H1 (cell line): Measurements from ENCODE around the gene F8. TPM values are rescaled to one million over a fixed set of nuclear protein-coding genes. Genes with fewer than 3 reads are reported as not detected.

Experiments used
- CTCF ChIA-PET: fragments of 300-600 bp; sonication (Branson Sonifier 250); formaldehyde crosslinking; loops from one replicate; lab custom pipeline; 2021; ENCODE audit not compliant: partially characterized antibody; lab: Charles Lee
- POLR2A ChIA-PET: fragments of 300-600 bp; sonication (Branson Sonifier 250); formaldehyde crosslinking; loops from one replicate; lab custom pipeline; 2021; ENCODE audit warnings: inconsistent platforms; ENCODE audit not compliant: partially characterized antibody; lab: Charles Lee
- DNase-seq, 2 experiments: peaks; one replicate each; pipeline versions ENCODE4 v3.0.0 to v3.0.0-alpha.2; 2010 to 2022; ENCODE audit warnings: low spot score in 2 of 2, low read depth in 1 of 2, mixed read lengths in 1 of 2
- FAIRE-seq: peaks from 2 replicates; lab custom pipeline; 2011; peaks lifted over from hg19 to GRCh38; lab: Jason Lieb, UNC
- H2AFZ ChIP-seq: 2 replicates; pipeline ENCODE4 v1.8.1; 2012; ENCODE audit warnings: low read length, inconsistent platforms
- H2AK5ac ChIP-seq: 2 replicates; pipeline ENCODE4 v1.6.1; 2013; ENCODE audit warnings: low read depth, low read length
- H2BK120ac ChIP-seq: replicated peaks from 2 replicates; pipeline ENCODE3; 2013; ENCODE audit warnings: low read depth, low read length, inconsistent platforms
- H2BK12ac ChIP-seq: 2 replicates; pipeline ENCODE4 v1.6.1; 2013; ENCODE audit warnings: low read depth, low read length
- H2BK15ac ChIP-seq: 2 replicates; pipeline ENCODE4 v1.6.1; 2013; ENCODE audit warnings: low read length
- H2BK20ac ChIP-seq: 2 replicates; pipeline ENCODE4 v1.6.1; 2013; ENCODE audit warnings: low read length
- H2BK5ac ChIP-seq: 2 replicates; pipeline ENCODE4 v1.6.1; 2013; ENCODE audit warnings: low read depth, low read length
- H3K14ac ChIP-seq: 2 replicates; pipeline ENCODE4 v1.6.1; 2013; ENCODE audit warnings: inconsistent platforms; ENCODE audit not compliant: insufficient read length
- H3K18ac ChIP-seq: 2 replicates; pipeline ENCODE4 v1.6.1; 2013; ENCODE audit warnings: low read length; ENCODE audit errors: extremely low read depth
- H3K23ac ChIP-seq: 2 replicates; pipeline ENCODE4 v1.6.1; 2013; ENCODE audit warnings: inconsistent platforms; ENCODE audit not compliant: insufficient read length
- H3K23me2 ChIP-seq: 2 replicates; pipeline ENCODE4 v1.6.1; 2013; ENCODE audit warnings: low read depth, low read length
- H3K27ac ChIP-seq: 2 replicates; pipeline ENCODE4 v1.6.1; 2011; ENCODE audit warnings: low read depth, low read length, inconsistent platforms
- H3K27me3 ChIP-seq, 4 experiments: replicated peaks in 1 of 4; 1 replicate in 1 of 4; 2 replicates in 3 of 4; pipeline versions ENCODE4 v1.6.1 to v1.8.1; 2011 to 2013; ENCODE audit warnings: low read length in 3 of 4, mild to moderate bottlenecking in 3 of 4, inconsistent platforms in 2 of 4, mixed read lengths in 2 of 4, moderate library complexity in 1 of 4; ENCODE audit not compliant: control insufficient read depth in 3 of 4, insufficient read depth in 3 of 4; ENCODE audit errors: extremely low read depth in 1 of 4
- H3K36me3 ChIP-seq, 4 experiments: 2 replicates each; pipeline versions ENCODE4 v1.6.1 to v1.8.1; 2011 to 2013; ENCODE audit warnings: mild to moderate bottlenecking in 4 of 4, low read length in 3 of 4, moderate library complexity in 2 of 4, control low read depth in 1 of 4, inconsistent platforms in 1 of 4; ENCODE audit not compliant: insufficient read depth in 4 of 4, control insufficient read depth in 2 of 4
- H3K4ac ChIP-seq: replicated peaks from 2 replicates; pipeline ENCODE3; 2013; ENCODE audit warnings: low read length, low read depth, mixed read lengths, inconsistent platforms; ENCODE audit not compliant: insufficient read length
- H3K4me1 ChIP-seq, 4 experiments: replicated peaks in 1 of 4; 1 replicate in 1 of 4; 2 replicates in 3 of 4; pipeline versions ENCODE4 v1.6.1 to v1.8.1; 2011 to 2013; ENCODE audit warnings: low read length in 3 of 4, inconsistent platforms in 2 of 4, mixed read lengths in 1 of 4; ENCODE audit not compliant: insufficient read depth in 4 of 4, control insufficient read depth in 3 of 4
- H3K4me2 ChIP-seq, 2 experiments: 2 replicates each; pipeline versions ENCODE4 v1.6.1 to v1.8.1; 2011 to 2013; ENCODE audit warnings: low read depth in 2 of 2, low read length in 2 of 2, control low read depth in 1 of 2, inconsistent platforms in 1 of 2, mild to moderate bottlenecking in 1 of 2; ENCODE audit not compliant: insufficient read depth in 1 of 2
- H3K4me3 ChIP-seq, 4 experiments: fragments of 200-600, 300-600 bp in 1 of 4; sonication (generic), shearing (Covaris generic), sonication (Bioruptor Twin) in 1 of 4; 2 replicates each; pipeline versions ENCODE4 v1.5.1 to v1.8.1; 2011 to 2016; ENCODE audit warnings: low read length in 4 of 4, low read depth in 3 of 4, control low read depth in 2 of 4, inconsistent platforms in 2 of 4, mild to moderate bottlenecking in 2 of 4, mixed read lengths in 1 of 4, moderate library complexity in 1 of 4; ENCODE audit not compliant: insufficient read depth in 2 of 4; ENCODE audit errors: extremely low read depth in 1 of 4
- H3K56ac ChIP-seq: replicated peaks from 2 replicates; pipeline ENCODE3; 2013; ENCODE audit warnings: low read depth, mild to moderate bottlenecking, mixed read lengths, low read length, inconsistent platforms; ENCODE audit not compliant: insufficient read length
- H3K79me1 ChIP-seq: 2 replicates; pipeline ENCODE4 v1.6.1; 2013; ENCODE audit warnings: low read depth, low read length, control low read depth
- H3K79me2 ChIP-seq, 2 experiments: 2 replicates each; pipeline versions ENCODE4 v1.6.1 to v1.8.1; 2012 to 2013; ENCODE audit warnings: low read length in 2 of 2, mild to moderate bottlenecking in 2 of 2, inconsistent platforms in 1 of 2; ENCODE audit not compliant: insufficient read depth in 2 of 2, control insufficient read depth in 1 of 2
- H3K9ac ChIP-seq, 4 experiments: replicated peaks in 1 of 4; 1 replicate in 1 of 4; 2 replicates in 3 of 4; pipeline versions ENCODE4 v1.6.1 to v1.8.1; 2011 to 2013; ENCODE audit warnings: low read depth in 3 of 4, low read length in 3 of 4, control low read depth in 2 of 4, mild to moderate bottlenecking in 2 of 4, moderate library complexity in 2 of 4, inconsistent platforms in 1 of 4; ENCODE audit errors: extremely low read depth in 1 of 4
- H3K9me3 ChIP-seq, 2 experiments: 2 replicates each; pipeline versions ENCODE4 v1.6.1 to v1.8.1; 2012 to 2013; ENCODE audit warnings: mild to moderate bottlenecking in 2 of 2, moderate library complexity in 2 of 2, control low read depth in 1 of 2, inconsistent platforms in 1 of 2, low read depth in 1 of 2, low read length in 1 of 2, mixed read lengths in 1 of 2; ENCODE audit not compliant: insufficient read depth in 2 of 2
- H4K20me1 ChIP-seq, 2 experiments: replicated peaks in 1 of 2; 2 replicates each; pipeline versions ENCODE3 to v1.8.1; 2011 to 2013; ENCODE audit warnings: inconsistent platforms in 2 of 2, low read length in 2 of 2, mild to moderate bottlenecking in 1 of 2; ENCODE audit not compliant: insufficient read depth in 2 of 2, control insufficient read depth in 1 of 2
- H4K5ac ChIP-seq: 2 replicates; pipeline ENCODE4 v1.6.1; 2013; ENCODE audit warnings: low read length, low read depth, mixed read lengths, inconsistent platforms; ENCODE audit not compliant: insufficient read length
- H4K8ac ChIP-seq: 2 replicates; pipeline ENCODE4 v1.8.0; 2013; ENCODE audit warnings: mild to moderate bottlenecking, moderate library complexity, low read length, inconsistent platforms; ENCODE audit not compliant: insufficient read depth; ENCODE audit errors: extremely low read depth
- H4K91ac ChIP-seq: replicated peaks from 2 replicates; pipeline ENCODE3; 2013; ENCODE audit warnings: low read length, mixed read lengths, inconsistent platforms; ENCODE audit not compliant: insufficient read length
- BCL11A ChIP-seq, 2 experiments: IDR thresholded peaks; one replicate each; pipeline ENCODE4 v1.6.1; 2011; ENCODE audit warnings: low read depth in 2 of 2, low read length in 2 of 2, mild to moderate bottlenecking in 2 of 2
- CBX5 ChIP-seq: fragments of 300-800, 300-1000 bp; sonication (generic); IDR thresholded peaks from 2 replicates; pipeline ENCODE4 v1.7.1; 2016; ENCODE audit warnings: antibody characterized with exemption, low read length, low read depth
- GTF2F1 ChIP-seq: IDR thresholded peaks from 2 replicates; pipeline ENCODE4 v1.6.1; 2012; ENCODE audit warnings: low read depth, low read length, improper control_type of control experiment, borderline replicate concordance
- POU5F1 ChIP-seq: IDR thresholded peaks from 2 replicates; pipeline ENCODE4 v1.6.1; 2011; ENCODE audit warnings: low read depth, mild to moderate bottlenecking, low read length, moderate library complexity
- RNF2 ChIP-seq: fragments of 200-900, 300-1000 bp; sonication (generic); IDR thresholded peaks from 2 replicates; pipeline ENCODE4 v1.7.1; 2016; ENCODE audit warnings: borderline replicate concordance, low read depth, mild to moderate bottlenecking, antibody characterized with exemption, low read length; ENCODE audit not compliant: poor library complexity, severe bottlenecking; ENCODE audit errors: missing control alignments
- RXRA ChIP-seq: IDR thresholded peaks from 2 replicates; pipeline ENCODE4 v1.6.1; 2011; ENCODE audit warnings: low read depth, mild to moderate bottlenecking, low read length, moderate library complexity; ENCODE audit not compliant: insufficient read depth
- SRF ChIP-seq: IDR thresholded peaks from 2 replicates; pipeline ENCODE4 v1.6.1; 2011; ENCODE audit warnings: mild to moderate bottlenecking, low read depth, low read length, moderate library complexity
- SUZ12 ChIP-seq: fragments of 200-600 bp; sonication (generic); IDR thresholded peaks from 2 replicates; pipeline ENCODE4 v1.6.1; 2012; ENCODE audit warnings: mild to moderate bottlenecking, inconsistent platforms, low read length, moderate library complexity, mixed read lengths
- WGBS, 2 experiments: shearing (Covaris generic) in 1 of 2; methylation state at CpG; one replicate each; pipeline versions ENCODE4 v1.1.6 to v1.1.7; 2013 to 2015; ENCODE audit warnings: low lambda C conversion rate in 2 of 2, mixed read lengths in 2 of 2, inconsistent platforms in 1 of 2, low coverage in 1 of 2, missing lambda C conversion rate in 1 of 2; ENCODE audit not compliant: insufficient replicate concordance in 2 of 2, insufficient coverage in 1 of 2, insufficient read length in 1 of 2; ENCODE audit errors: extremely low coverage in 1 of 2, missing lambda C conversion rate in 1 of 2; 5-methylcytosine and 5-hydroxymethylcytosine counted together
- polyA plus RNA-seq, 7 experiments: library from polyadenylated mRNA; depleted of rRNA in 3 of 7; stranded (reverse) in 5 of 7; unstranded in 2 of 7; fragments of >200 nt in 5 of 7; fragments of 200-250 nt in 2 of 7; gene quantifications; 1 replicate in 5 of 7; 2 replicates in 1 of 7; 4 replicates in 1 of 7; pipeline versions ENCODE4 v1.2.1 to v1.2.3, GENCODE V29; 2011 to 2013; ENCODE audit warnings: missing spikeins in 2 of 7, mixed read lengths in 2 of 7
- total RNA-seq: library from RNA; stranded (reverse); fragmentation: NEBNext Ultra II Directional; extraction: Animal tissue kit (Norgen Biotek cat#: 25700); gene quantifications from 2 replicates; pipeline ENCODE4 v1.2.1, GENCODE V29; 2021
- TF ChIP-seq, protein P1 (sequence below): IDR thresholded peaks from 2 replicates; pipeline ENCODE4 v1.6.1; 2012; ENCODE audit warnings: inconsistent platforms
- TF ChIP-seq, protein P2 (sequence below), 3 experiments: IDR thresholded peaks; 1 replicate in 2 of 3; 2 replicates in 1 of 3; pipeline versions ENCODE4 v1.5.1 to v1.6.1; 2011; ENCODE audit warnings: low read length in 3 of 3, mild to moderate bottlenecking in 3 of 3, inconsistent platforms in 2 of 3, low read depth in 1 of 3, moderate library complexity in 1 of 3; ENCODE audit not compliant: insufficient read depth in 1 of 3; ENCODE audit errors: control extremely low read depth in 1 of 3

Gene F8
- total and polyA plus RNA-seq, 2 of the 8 experiments (the other 6 are each of a cell fraction or from before 2014, with no cell fraction given), result 1.1 to 2.6 TPM

DNA sequence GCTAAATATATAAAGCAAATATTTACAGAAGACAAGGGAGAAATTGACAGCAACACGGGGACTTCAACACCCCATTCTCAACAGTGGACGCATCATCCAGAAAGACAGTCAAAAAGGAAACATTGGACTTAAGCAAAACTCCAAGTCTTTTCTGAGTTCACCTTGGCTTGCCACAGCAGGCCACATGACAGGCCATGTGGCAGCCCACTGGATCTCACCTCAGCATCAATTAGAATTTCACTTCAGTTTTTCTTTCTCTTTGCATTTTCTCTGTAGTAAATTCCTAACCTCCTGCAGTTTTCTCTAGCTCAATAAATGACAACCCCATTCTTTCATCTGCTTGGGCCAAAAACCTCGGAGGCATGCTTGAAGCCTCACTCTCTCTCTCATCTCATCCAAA is 200.5 kb downstream of the F8 start:
- no peak overlapping the region for H2AFZ ChIP-seq
- peaks cover 0 to 4% of the 10 kb centered on the region in 2 experiments; a peak in 2 of 4 replicates for H3K9me3 ChIP-seq
- no peak overlapping the region for H3K4me3 ChIP-seq
- no peak overlapping the region for H3K14ac ChIP-seq
- no peaks in the 10 kb centered on the region for H4K20me1 ChIP-seq
- H4K91ac ChIP-seq, result peak overlapping the region; percentile 74
- H3K4ac ChIP-seq, result no peak overlapping the region
- H3K18ac ChIP-seq, result no peak overlapping the region
- peaks cover 0 to 7% (median 3%) of the 10 kb centered on the region in 4 experiments; a peak in 3 of 7 replicates for H3K4me1 ChIP-seq
- H2BK5ac ChIP-seq, result peak overlapping the region; percentile 87; the same call in 1 of the 2 replicates
- H3K36me3 ChIP-seq, result peaks cover 0 to 2% (median 0%) of the 10 kb centered on the region in 4 experiments; a peak in 1 of 8 replicates
- peak overlapping the region; percentile 21 for H4K5ac ChIP-seq
- H3K27ac ChIP-seq, result no peak overlapping the region
- 64% methylated on average over 3 of the region's 3 CpGs; no CpG with 5 or more reads in 1 of the 2 experiments for WGBS, 2 experiments
- H2BK120ac ChIP-seq, result no peak overlapping the region
- H2BK15ac ChIP-seq, result no peak overlapping the region
- POLR2A ChIA-PET, result interaction anchor here (1.0 kb wide), 1 partner anchor 46 kb away, joined by 3 read pairs; no protein-coding TSS in a partner anchor
- no peak overlapping the region for H2BK20ac ChIP-seq
- no peaks in the 10 kb centered on the region for H3K79me1 ChIP-seq
- H2AK5ac ChIP-seq, result no peak overlapping the region
- DNase-seq (no peak), FAIRE-seq (peak; percentile 94)
- H3K23me2 ChIP-seq, result no peaks in the 10 kb centered on the region
- no peaks in the 10 kb centered on the region for H3K79me2 ChIP-seq
- no peak overlapping the region for H3K56ac ChIP-seq
- H3K23ac ChIP-seq, result no peak overlapping the region
- CTCF ChIA-PET, result no interaction called here
- no peaks in the 10 kb centered on the region for H3K27me3 ChIP-seq
- no peak overlapping the region for H3K9ac ChIP-seq
- no peak overlapping the region for H2BK12ac ChIP-seq
- H4K8ac ChIP-seq, result no peak overlapping the region
- H3K4me2 ChIP-seq, result peak overlapping the region; percentile 21 to 44; a peak in 3 of 4 replicates
- TF ChIP-seq, protein P1, sequence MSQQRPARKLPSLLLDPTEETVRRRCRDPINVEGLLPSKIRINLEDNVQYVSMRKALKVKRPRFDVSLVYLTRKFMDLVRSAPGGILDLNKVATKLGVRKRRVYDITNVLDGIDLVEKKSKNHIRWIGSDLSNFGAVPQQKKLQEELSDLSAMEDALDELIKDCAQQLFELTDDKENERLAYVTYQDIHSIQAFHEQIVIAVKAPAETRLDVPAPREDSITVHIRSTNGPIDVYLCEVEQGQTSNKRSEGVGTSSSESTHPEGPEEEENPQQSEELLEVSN, result peak; percentile 33; the same call in 1 of the 2 replicates
- TF ChIP-seq RXRA (no peak), POU5F1 (no peak), SRF (no peak), SUZ12 (no peak), BCL11A (IDR thresholded peaks at IDR 0.05; ENCODE audit: low read depth in 2 of 2, low read length in 2 of 2) (no peak), GTF2F1 (no peak), CBX5 (no peak), RNF2 (no peak)
- TF ChIP-seq, protein P2, sequence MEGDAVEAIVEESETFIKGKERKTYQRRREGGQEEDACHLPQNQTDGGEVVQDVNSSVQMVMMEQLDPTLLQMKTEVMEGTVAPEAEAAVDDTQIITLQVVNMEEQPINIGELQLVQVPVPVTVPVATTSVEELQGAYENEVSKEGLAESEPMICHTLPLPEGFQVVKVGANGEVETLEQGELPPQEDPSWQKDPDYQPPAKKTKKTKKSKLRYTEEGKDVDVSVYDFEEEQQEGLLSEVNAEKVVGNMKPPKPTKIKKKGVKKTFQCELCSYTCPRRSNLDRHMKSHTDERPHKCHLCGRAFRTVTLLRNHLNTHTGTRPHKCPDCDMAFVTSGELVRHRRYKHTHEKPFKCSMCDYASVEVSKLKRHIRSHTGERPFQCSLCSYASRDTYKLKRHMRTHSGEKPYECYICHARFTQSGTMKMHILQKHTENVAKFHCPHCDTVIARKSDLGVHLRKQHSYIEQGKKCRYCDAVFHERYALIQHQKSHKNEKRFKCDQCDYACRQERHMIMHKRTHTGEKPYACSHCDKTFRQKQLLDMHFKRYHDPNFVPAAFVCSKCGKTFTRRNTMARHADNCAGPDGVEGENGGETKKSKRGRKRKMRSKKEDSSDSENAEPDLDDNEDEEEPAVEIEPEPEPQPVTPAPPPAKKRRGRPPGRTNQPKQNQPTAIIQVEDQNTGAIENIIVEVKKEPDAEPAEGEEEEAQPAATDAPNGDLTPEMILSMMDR (IDR thresholded peaks at IDR 0.05; ENCODE audit: control extremely low read depth in 1 of 3, insufficient read depth in 1 of 3, low read depth in 1 of 3, low read length in 3 of 3), result no peak
